RWPE1 (cell line): ENCODE data around the gene DSTN.

Experiments used
- CTCF ChIA-PET: fragments of 350-600 bp; sonication (Branson Sonifier 250); formaldehyde crosslinking; extraction: SDS; loops from one replicate; lab custom pipeline; 2021; lab: Yijun Ruan, JAX
- POLR2A ChIA-PET: fragments of 400-600 bp; formaldehyde crosslinking; extraction: SDS; loops from one replicate; lab custom pipeline; 2020; ENCODE audit warnings: antibody characterized with exemption; ENCODE audit not compliant: low non-redundant PET; lab: Yijun Ruan, JAX
- DNase-seq: peaks from one replicate; pipeline ENCODE4 v3.0.0; 2012; ENCODE audit warnings: low spot score
- H3K27ac ChIP-seq: fragments of 450-650 bp; 2 replicates; pipeline ENCODE4 v1.5.1; 2017
- TF ChIP-seq, protein P1 (sequence below): fragments of 450-650 bp; conservative IDR thresholded peaks from 2 replicates; pipeline ENCODE4 v1.5.1; 2017; ENCODE audit warnings: low read depth, mild to moderate bottlenecking

DSTN gene

DNA sequence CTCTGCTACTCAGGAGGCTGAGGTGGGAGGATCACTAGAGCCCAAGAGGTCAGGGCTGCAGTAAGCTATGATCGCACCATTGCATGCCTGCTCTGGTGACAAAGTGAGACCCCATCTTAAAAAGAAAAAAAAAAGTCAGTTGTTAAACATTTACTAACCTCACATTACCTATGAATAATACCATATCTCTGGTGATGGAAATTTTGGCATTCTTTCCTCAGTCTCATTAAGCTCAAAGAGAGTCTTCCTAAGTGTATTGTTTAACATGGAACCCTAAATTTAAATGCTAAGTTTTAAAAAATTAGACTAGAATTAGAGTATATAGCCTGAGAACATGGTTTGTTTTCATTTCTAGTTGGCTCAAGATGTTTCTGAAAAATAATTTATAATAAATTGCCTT, 27.4 kb upstream of the DSTN start:
- H3K27ac ChIP-seq: no peak overlapping the region
- no peak for DNase-seq
- TF ChIP-seq, protein P1, sequence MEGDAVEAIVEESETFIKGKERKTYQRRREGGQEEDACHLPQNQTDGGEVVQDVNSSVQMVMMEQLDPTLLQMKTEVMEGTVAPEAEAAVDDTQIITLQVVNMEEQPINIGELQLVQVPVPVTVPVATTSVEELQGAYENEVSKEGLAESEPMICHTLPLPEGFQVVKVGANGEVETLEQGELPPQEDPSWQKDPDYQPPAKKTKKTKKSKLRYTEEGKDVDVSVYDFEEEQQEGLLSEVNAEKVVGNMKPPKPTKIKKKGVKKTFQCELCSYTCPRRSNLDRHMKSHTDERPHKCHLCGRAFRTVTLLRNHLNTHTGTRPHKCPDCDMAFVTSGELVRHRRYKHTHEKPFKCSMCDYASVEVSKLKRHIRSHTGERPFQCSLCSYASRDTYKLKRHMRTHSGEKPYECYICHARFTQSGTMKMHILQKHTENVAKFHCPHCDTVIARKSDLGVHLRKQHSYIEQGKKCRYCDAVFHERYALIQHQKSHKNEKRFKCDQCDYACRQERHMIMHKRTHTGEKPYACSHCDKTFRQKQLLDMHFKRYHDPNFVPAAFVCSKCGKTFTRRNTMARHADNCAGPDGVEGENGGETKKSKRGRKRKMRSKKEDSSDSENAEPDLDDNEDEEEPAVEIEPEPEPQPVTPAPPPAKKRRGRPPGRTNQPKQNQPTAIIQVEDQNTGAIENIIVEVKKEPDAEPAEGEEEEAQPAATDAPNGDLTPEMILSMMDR: no peak
- ChIA-PET CTCF (interaction anchor here (0.9 kb wide), 1 partner anchor 8 kb away, joined by 3 read pairs; no protein-coding TSS in a partner anchor), POLR2A (no interaction called here)

DNA sequence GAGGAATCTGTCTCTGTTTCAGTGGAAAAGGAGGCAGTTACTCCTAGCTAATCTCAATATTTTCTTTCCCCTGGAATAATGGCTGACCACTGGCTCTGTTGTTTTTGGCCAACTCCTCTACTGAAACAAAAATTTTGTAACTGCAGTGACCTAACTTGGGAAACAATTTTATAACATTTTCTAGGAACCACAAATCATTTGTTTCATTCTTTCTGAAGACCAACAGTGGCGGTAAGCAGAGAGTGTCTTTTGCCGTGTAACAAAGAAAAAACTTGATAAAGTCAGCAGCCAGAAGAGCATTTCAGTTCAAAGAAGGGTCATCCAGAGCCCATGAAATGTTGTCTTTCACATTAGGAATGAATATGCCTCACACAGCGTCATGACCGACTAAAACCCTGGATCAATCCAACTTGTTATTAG, 26.9 kb upstream of the DSTN start:
- TF ChIP-seq, protein P1: no peak
- POLR2A ChIA-PET: interaction anchor here (0.5 to 0.6 kb wide), 2 partner anchors 12 to 27 kb away, joined by 3 to 4 read pairs; partner anchors contain the start of gene DSTN
- no peak for DNase-seq
- CTCF ChIA-PET: interaction anchor here (0.9 to 1.5 kb wide), 2 partner anchors 9 to 74 kb away, joined by 3 read pairs; no protein-coding TSS in a partner anchor
- no peak overlapping the region for H3K27ac ChIP-seq

- CTCF ChIA-PET: interaction anchor here (1.5 kb wide), 1 partner anchor 73 kb away, joined by 3 read pairs; no protein-coding TSS in a partner anchor
- TF ChIP-seq, protein P1: no peak
- POLR2A ChIA-PET: interaction anchor here (0.5 to 0.6 kb wide), 2 partner anchors 11 to 26 kb away, joined by 3 to 4 read pairs; partner anchors contain the start of gene DSTN
- H3K27ac ChIP-seq: no peak overlapping the region
- no peak for DNase-seq
Measured at GRCh38 chr20:17543531-17544131, 26.2 kb upstream of the DSTN start.

- no peak for DNase-seq
- POLR2A ChIA-PET: no interaction called here
- H3K27ac ChIP-seq: no peak overlapping the region
- TF ChIP-seq, protein P1: no peak
- CTCF ChIA-PET: interaction anchor here (0.7 kb wide), 1 partner anchor 24 kb away, joined by 3 read pairs; no protein-coding TSS in a partner anchor
Measured at GRCh38 chr20:17545127-17545526, 24.7 kb upstream of the DSTN start.

DNA sequence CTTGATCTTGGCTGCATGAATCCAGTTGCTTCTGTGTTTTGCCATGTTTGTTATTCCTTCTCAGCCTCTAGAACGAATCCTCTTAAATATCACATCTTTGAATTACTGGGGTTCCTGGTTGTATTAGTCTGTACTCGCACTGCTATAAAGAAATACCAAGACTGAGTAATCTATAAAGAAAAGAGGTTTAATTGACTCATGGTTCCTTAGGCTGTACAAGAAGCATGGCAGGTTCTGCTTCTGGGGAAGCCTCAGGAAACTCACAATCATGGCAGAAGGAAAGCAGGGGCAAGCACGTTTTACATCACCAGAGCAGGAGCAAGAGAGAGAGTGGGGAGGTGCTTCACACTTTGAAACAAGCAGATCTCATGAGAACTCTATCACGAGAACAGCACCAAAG, 20.7 kb upstream of the DSTN start:
- no peak overlapping the region for H3K27ac ChIP-seq
- TF ChIP-seq, protein P1: no peak
- POLR2A ChIA-PET: no interaction called here
- CTCF ChIA-PET: interaction anchor here (0.8 kb wide), 1 partner anchor 46 kb away, joined by 3 read pairs; no protein-coding TSS in a partner anchor
- DNase-seq: no peak

- CTCF ChIA-PET: interaction anchor here (1.4 kb wide), 1 partner anchor 16 kb away, joined by 3 read pairs; no protein-coding TSS in a partner anchor
- DNase-seq: no peak
Measured at GRCh38 chr20:17555106-17555505, 14.8 kb upstream of the DSTN start.

More at GRCh38 chr20:17555106-17555505, 14.8 kb upstream of the DSTN start:
- POLR2A ChIA-PET: interaction anchor here (0.7 kb wide), 1 partner anchor 12 kb away, joined by 4 read pairs; no protein-coding TSS in a partner anchor
- peak overlapping the region; percentile 41 for H3K27ac ChIP-seq
- TF ChIP-seq, protein P1: no peak
